Peyer's patch (tissue), 4 donors: ENCODE results near the gene PACS1.

Source experiments
- CTCF ChIP-seq, 6 experiments: fragments of 450-650 bp in 4 of 6; fragments of 200-600 bp in 2 of 6; sonication (generic) in 1 of 6; IDR thresholded peaks; one replicate each; pipeline ENCODE4 v1.5.1; 2017 to 2019; ENCODE audit warnings: antibody characterized with exemption in 6 of 6, mild to moderate bottlenecking in 3 of 6, moderate library complexity in 1 of 6
- POLR2A ChIP-seq, 2 donors: fragments of 450-650 bp; IDR thresholded peaks; one replicate each; pipeline ENCODE4 v1.5.1; 2017; ENCODE audit warnings: antibody characterized with exemption in 2 of 2, mild to moderate bottlenecking in 2 of 2, moderate library complexity in 2 of 2

GRCh38 chr11:66039765-66040164 lies 30.3 kb upstream of the PACS1 start:
- TF ChIP-seq CTCF (IDR thresholded peaks at IDR 0.05): no peak
- TF ChIP-seq POLR2A (IDR thresholded peaks at IDR 0.05): no peak
